Naive B cell (primary cell): ENCODE data around the gene SNRK. TPM values are rescaled to one million over a fixed set of nuclear protein-coding genes. Genes with fewer than 3 reads are reported as not detected.
A peak's percentile ranks its signal among the peaks of the same experiment; 100 is the strongest.

Experiments used
- ATAC-seq, 2 donors: fragments of 150-1000 bp; cut with Tn5 transposase; 2 replicates each; pipeline ENCODE4 v1.10.0; 2021; ENCODE audit warnings: low read depth in 2 of 2, mild to moderate bottlenecking in 2 of 2, moderate library complexity in 2 of 2
- DNase-seq: peaks from one replicate; pipeline ENCODE4 v3.0.0; 2022
- H3K27ac Mint-ChIP-seq, 6 donors: one replicate each; pipeline ENCODE4 v1.8.0; 2020 to 2022; ENCODE audit warnings: mild to moderate bottlenecking in 6 of 6, mixed read lengths in 6 of 6, moderate library complexity in 5 of 6, inconsistent platforms in 2 of 6
- H3K27me3 Mint-ChIP-seq, 3 donors: one replicate each; pipeline ENCODE4 v1.8.0; 2021 to 2022; ENCODE audit warnings: mixed read lengths in 3 of 3, mild to moderate bottlenecking in 1 of 3
- H3K36me3 Mint-ChIP-seq, 2 donors: one replicate each; pipeline ENCODE4 v1.8.0; 2020 to 2022; ENCODE audit warnings: mixed read lengths in 2 of 2, inconsistent platforms in 1 of 2, mild to moderate bottlenecking in 1 of 2
- H3K4me1 Mint-ChIP-seq, 3 donors: one replicate each; pipeline ENCODE4 v1.8.0; 2020 to 2022; ENCODE audit warnings: mixed read lengths in 3 of 3, inconsistent platforms in 1 of 3, mild to moderate bottlenecking in 1 of 3, moderate library complexity in 1 of 3
- H3K4me3 Mint-ChIP-seq, 8 donors: one replicate each; pipeline ENCODE4 v1.8.0; 2020 to 2022; ENCODE audit warnings: mild to moderate bottlenecking in 8 of 8, mixed read lengths in 8 of 8, moderate library complexity in 8 of 8, inconsistent platforms in 2 of 8
- H3K9me3 Mint-ChIP-seq, 7 donors: one replicate each; pipeline ENCODE4 v1.8.0; 2020 to 2022; ENCODE audit warnings: mixed read lengths in 7 of 7, mild to moderate bottlenecking in 5 of 7, inconsistent platforms in 2 of 7, moderate library complexity in 1 of 7
- polyA plus RNA-seq, 6 donors: library from polyadenylated mRNA; unstranded; fragments of 300-500 nt; fragmentation: Illumina TruSeq; gene quantifications; one replicate each; pipeline ENCODE4 v1.2.3, GENCODE V29; 2021; ENCODE audit warnings: low read depth in 6 of 6

Gene SNRK
- polyA plus RNA-seq, 6 donors from 2014 or later: 14.3 to 52.3 (median 38.0) TPM

DNA sequence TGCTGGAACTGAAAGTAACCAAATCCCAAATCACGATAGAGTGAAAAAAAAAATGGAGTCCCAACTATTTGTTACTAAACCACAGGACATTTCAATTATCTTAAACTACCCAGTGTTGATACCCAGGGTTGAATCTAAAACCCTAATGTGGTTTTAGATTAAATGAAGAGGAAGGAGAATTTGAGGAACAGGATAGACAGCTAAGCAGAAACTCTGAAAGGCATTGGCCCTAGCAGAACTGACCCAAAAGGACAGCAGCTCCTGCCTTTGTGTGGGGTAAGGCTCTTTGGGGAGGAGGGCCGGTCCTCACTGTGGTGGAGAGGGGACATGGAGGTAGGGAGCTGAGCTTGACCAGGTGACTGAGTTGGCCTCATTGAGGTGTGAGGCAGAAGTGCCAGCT lies 30.7 kb upstream of the SNRK start:
- peaks cover 38 to 43% (median 43%) of the 10 kb centered on the region in 3 donors for H3K4me1 Mint-ChIP-seq
- H3K4me3 Mint-ChIP-seq: peak overlapping the region in 1 of 8 donors; percentile 55
- DNase-seq (no peak), ATAC-seq (no peak)
- peak overlapping the region in 3 of 6 donors; percentile 5 to 57 (median 50) for H3K27ac Mint-ChIP-seq
- H3K27me3 Mint-ChIP-seq: peaks cover 0 to 7% (median 0%) of the 10 kb centered on the region in 3 donors
- H3K36me3 Mint-ChIP-seq: no peaks in the 10 kb centered on the region
- no peaks in the 10 kb centered on the region for H3K9me3 Mint-ChIP-seq

DNA sequence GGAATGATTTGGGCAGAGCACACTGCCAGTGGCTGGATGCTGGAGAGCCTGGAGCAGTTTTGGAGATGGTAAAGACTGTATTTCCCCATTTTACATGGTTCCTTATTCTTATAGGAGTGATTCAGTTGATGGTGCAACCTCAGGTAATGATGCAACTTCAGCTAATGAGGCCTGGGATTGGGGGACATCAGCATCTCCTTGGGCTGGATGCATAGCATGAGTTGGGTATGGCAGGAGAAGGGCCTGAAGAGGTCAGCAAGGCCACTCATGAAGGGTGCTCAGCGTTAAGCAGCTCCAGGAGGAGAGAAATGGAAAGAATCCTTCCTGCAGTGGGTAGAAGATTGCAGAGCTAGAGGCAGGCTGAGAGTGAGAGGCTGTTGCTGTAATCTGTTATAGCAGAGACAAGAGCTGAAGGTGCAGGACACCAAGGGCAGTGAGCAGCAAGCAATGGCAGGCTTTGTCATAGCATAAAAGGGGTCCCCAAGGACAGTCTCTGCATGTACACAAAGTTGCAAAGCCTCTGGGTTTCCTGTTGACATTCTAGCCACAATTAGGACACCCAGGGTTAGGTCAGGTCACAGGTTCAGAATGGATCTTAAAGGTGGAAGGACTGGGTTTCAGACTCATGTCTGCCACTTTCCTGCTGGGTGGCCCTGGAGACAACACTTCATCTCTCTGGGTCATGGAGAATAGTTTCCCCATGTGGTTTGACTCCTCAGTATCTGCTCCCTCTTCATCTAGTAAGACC lies 29.5 kb upstream of the SNRK start:
- no peaks in the 10 kb centered on the region for H3K36me3 Mint-ChIP-seq
- peak overlapping the region in 4 of 8 donors; percentile 27 to 68 (median 53) for H3K4me3 Mint-ChIP-seq
- ATAC-seq (no peak), DNase-seq (no peak)
- H3K27me3 Mint-ChIP-seq: peaks cover 0 to 2% (median 0%) of the 10 kb centered on the region in 3 donors
- peak overlapping the region in 1 of 6 donors; percentile 75 for H3K27ac Mint-ChIP-seq
- H3K4me1 Mint-ChIP-seq: peaks cover 38 to 43% (median 43%) of the 10 kb centered on the region in 3 donors
- H3K9me3 Mint-ChIP-seq: no peaks in the 10 kb centered on the region

DNA sequence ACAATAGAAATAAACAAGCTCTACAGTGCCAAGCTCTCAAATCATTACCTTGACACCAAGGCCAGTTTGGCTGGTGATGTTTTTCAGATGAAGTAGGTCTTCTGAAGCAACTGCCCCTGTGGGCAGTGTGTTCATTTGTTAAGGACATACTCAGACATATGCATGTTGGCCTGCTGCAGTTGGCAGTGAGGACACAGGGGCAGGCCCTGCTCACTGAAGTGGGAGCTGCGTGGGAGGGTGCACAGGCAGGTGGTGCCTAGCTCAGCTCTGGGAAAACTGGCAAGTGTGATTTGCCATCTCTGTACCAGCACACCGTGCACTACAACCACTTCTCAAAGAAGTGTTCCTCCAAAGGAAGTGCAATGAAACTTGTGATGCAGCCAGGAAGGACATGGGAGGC lies 28.5 kb upstream of the SNRK start:
- Mint-ChIP-seq H3K36me3 (no peaks in the 10 kb centered on the region), H3K9me3 (no peaks in the 10 kb centered on the region), H3K4me1 (peaks cover 38 to 43% (median 43%) of the 10 kb centered on the region in 3 donors), H3K27ac (peak overlapping the region in 3 of 6 donors; percentile 22 to 80 (median 28)), H3K4me3 (peak overlapping the region in 5 of 8 donors; percentile 63 to 80 (median 74)), H3K27me3 (no peaks in the 10 kb centered on the region)
- DNase-seq (no peak), ATAC-seq (peak in 1 of 2 donors; percentile 23)

DNA sequence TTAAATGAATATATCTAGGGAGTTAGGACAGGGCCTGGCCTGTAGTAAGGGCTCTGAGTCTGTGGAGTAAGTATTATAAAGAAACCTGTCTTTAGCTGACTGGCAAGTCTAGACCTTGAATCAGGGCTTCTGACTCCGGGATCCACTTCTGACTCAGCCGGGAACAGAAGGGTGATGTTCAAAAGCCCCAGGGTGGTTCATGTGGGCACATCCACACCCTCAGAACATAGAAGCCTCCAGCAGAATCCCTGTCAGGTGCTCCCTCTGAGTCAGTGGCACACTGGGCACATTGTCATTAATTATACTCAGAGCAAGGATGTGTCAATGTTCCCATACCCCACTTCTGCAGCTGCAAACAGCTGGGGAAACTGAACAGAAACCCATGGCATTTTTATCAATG lies 26.7 kb upstream of the SNRK start:
- no peaks in the 10 kb centered on the region for H3K27me3 Mint-ChIP-seq
- DNase-seq (no peak), ATAC-seq (no peak)
- H3K4me3 Mint-ChIP-seq: no peak overlapping the region
- peaks cover 38 to 43% (median 43%) of the 10 kb centered on the region in 3 donors for H3K4me1 Mint-ChIP-seq
- H3K9me3 Mint-ChIP-seq: no peaks in the 10 kb centered on the region
- peak overlapping the region in 2 of 6 donors; percentile 29 to 47 for H3K27ac Mint-ChIP-seq
- H3K36me3 Mint-ChIP-seq: no peaks in the 10 kb centered on the region

DNA sequence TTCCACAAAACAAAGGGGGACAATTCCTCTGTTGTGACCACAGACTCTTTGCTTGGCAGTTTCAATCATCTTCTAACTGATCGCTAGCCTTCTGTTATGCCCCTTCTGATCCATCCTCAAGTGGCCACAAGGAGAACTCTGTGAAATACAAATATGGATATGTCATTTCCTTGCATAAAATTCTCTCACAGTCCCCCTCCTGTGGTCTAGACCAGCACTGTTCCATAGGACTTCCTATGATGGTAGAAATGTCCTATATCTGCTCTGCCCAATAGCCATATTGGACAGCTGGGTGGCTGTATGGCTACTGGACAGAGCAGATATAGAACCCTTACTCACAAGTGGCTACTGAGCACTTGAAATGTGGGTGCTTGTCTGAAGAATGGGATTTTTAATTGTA lies 25.9 kb upstream of the SNRK start:
- Mint-ChIP-seq H3K9me3 (no peaks in the 10 kb centered on the region), H3K36me3 (no peaks in the 10 kb centered on the region), H3K27me3 (no peaks in the 10 kb centered on the region), H3K4me1 (peaks cover 38 to 43% (median 40%) of the 10 kb centered on the region in 3 donors), H3K27ac (no peak overlapping the region), H3K4me3 (no peak overlapping the region)
- ATAC-seq (no peak), DNase-seq (no peak)

DNA sequence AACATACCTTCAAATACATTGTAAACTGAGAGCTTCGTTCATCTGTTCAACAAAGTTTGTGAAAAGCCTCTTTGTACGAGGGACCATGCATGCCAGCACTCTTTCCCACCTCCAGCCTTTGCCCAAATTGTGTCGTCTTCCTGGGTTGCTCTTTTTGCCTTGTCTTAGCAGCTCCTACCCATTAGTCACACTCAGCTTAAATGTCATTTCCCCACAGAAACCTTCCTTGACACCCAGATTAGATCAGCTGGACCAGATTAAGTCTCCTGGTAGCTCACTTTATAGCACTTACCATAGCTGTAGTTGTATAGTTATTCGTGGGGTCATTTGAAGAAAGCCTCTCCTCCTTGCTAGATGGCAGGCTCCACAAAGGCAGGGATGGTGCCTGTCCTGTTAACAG lies 24.1 kb upstream of the SNRK start:
- Mint-ChIP-seq H3K27me3 (no peaks in the 10 kb centered on the region), H3K36me3 (no peaks in the 10 kb centered on the region), H3K4me1 (peaks cover 21 to 25% (median 23%) of the 10 kb centered on the region in 3 donors), H3K9me3 (no peaks in the 10 kb centered on the region), H3K27ac (peak overlapping the region in 2 of 6 donors; percentile 76 to 93), H3K4me3 (no peak overlapping the region)
- ATAC-seq (no peak), DNase-seq (no peak)

DNA sequence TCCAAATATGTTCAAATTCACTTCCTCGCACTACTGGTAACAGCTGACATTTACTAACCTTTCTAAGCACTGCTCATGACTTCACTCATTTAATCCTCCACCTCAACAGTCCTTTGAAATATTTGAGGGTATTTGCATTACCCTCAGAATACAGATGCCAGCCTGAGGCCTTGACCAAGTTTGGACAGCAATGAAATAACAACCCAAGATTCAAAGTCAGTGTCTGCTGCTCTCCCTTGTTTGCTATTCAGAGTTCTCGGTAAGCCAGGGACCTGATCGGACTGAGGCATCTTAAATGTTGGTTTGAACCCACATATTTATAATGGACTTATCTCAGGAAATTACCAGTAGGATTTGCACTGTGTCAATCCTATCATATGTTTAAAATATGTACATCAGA lies 19.9 kb upstream of the SNRK start:
- H3K9me3 Mint-ChIP-seq: peaks cover 0 to 4% (median 0%) of the 10 kb centered on the region in 7 donors
- H3K27me3 Mint-ChIP-seq: peaks cover 0 to 4% (median 0%) of the 10 kb centered on the region in 3 donors
- no peaks in the 10 kb centered on the region for H3K36me3 Mint-ChIP-seq
- ATAC-seq (no peak), DNase-seq (no peak)
- no peak overlapping the region for H3K4me3 Mint-ChIP-seq
- H3K4me1 Mint-ChIP-seq: peaks cover 0 to 1% (median 0%) of the 10 kb centered on the region in 3 donors
- no peak overlapping the region for H3K27ac Mint-ChIP-seq

DNA sequence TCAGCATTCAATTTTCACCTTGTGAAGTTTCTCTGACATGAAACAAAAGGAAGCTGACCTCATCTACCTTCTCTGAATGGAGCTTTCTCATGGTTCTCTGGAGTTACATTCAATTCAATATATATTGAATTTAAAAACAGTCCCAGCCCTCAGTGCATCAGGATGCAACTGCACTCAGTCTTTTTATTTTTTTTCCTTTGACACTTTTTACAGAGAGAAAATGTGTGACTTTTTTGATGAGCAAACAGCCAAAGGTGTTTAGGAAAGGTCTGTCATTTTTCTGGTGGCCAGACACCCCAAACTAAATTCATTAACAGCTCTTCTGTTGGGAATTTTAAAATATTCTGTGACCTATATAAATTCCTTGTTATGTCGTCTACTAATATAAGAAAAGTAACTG lies 19.3 kb upstream of the SNRK start:
- ATAC-seq: no peak
- H3K4me1 Mint-ChIP-seq: peaks cover 0 to 1% (median 0%) of the 10 kb centered on the region in 3 donors
- no peak overlapping the region for H3K4me3 Mint-ChIP-seq
- no peaks in the 10 kb centered on the region for H3K36me3 Mint-ChIP-seq
- H3K27ac Mint-ChIP-seq: no peak overlapping the region
- no peak for DNase-seq
- peaks cover 0 to 4% (median 0%) of the 10 kb centered on the region in 3 donors for H3K27me3 Mint-ChIP-seq
- peaks cover 0 to 4% (median 0%) of the 10 kb centered on the region in 7 donors for H3K9me3 Mint-ChIP-seq

DNA sequence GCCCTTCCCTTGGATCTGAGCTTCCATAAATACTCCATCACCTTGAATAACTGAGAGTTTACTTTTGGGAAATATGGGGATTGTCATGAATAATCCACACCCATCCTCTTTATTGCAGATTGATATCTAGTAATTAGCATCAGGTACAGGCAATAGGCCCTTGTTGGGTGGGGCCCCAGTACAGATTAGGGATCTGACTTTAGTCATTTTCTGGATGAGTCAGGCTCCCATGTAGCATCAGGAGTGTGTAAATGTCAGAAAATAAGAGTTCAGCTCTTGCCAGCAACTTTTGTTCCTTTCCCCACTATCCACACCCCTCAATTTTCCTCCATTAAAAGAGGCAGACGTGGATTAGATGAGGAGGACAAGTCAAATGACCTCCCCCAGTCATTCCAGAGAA lies 17.7 kb upstream of the SNRK start:
- no peak overlapping the region for H3K4me3 Mint-ChIP-seq
- H3K36me3 Mint-ChIP-seq: no peaks in the 10 kb centered on the region
- H3K9me3 Mint-ChIP-seq: peaks cover 0 to 4% (median 0%) of the 10 kb centered on the region in 7 donors
- ATAC-seq: no peak
- H3K4me1 Mint-ChIP-seq: peaks cover 0 to 1% (median 0%) of the 10 kb centered on the region in 3 donors
- peaks cover 0 to 4% (median 0%) of the 10 kb centered on the region in 3 donors for H3K27me3 Mint-ChIP-seq
- DNase-seq: no peak
- no peak overlapping the region for H3K27ac Mint-ChIP-seq

DNA sequence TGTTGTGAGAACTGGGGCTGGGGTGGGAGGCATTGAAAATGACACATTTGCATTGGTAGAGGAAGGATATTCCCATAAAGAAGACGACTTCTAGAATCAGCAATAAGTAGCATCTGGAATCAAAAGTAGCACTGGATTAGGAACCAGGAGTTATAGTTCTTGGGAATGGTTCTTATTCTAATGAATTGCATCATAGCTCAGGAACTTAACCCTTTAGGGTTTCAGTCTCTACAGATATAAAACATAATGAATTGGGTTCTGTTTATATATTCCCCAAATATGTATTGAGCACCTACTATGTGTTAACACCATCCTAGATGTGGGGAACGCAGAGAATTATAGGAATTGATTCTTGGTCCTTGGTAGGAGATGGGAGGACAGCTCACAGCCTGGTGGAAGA lies 16.3 kb upstream of the SNRK start:
- peak overlapping the region in 1 of 6 donors; percentile 18 for H3K27ac Mint-ChIP-seq
- no peak for ATAC-seq
- no peak overlapping the region for H3K4me3 Mint-ChIP-seq
- H3K27me3 Mint-ChIP-seq: peaks cover 0 to 8% (median 0%) of the 10 kb centered on the region in 3 donors
- peaks cover 0 to 1% (median 0%) of the 10 kb centered on the region in 3 donors for H3K4me1 Mint-ChIP-seq
- H3K9me3 Mint-ChIP-seq: peaks cover 0 to 4% (median 0%) of the 10 kb centered on the region in 7 donors
- H3K36me3 Mint-ChIP-seq: no peaks in the 10 kb centered on the region
- DNase-seq: no peak

DNA sequence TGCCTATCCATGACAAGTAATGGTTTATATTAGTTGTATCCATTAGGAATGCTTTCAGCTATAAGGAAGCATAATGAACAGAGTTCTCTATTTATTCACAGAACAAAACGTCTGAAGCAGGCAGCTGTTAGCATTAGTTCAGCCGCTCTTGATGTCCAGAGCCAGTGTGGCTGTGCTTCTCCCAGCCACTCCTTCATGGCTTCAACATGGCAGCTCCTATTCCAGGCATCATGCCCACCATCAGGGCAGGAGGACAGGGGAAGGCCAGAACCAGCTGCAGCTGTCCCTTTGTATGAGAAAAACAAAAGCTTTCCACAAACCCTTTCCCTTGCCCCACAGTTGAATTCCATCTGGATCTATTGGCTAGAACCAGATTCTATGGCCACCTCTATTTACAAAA lies 12.9 kb upstream of the SNRK start:
- DNase-seq (no peak), ATAC-seq (no peak)
- Mint-ChIP-seq H3K4me3 (no peak overlapping the region), H3K27ac (no peak overlapping the region), H3K4me1 (peaks cover 0 to 4% (median 1%) of the 10 kb centered on the region in 3 donors), H3K27me3 (peaks cover 0 to 13% (median 5%) of the 10 kb centered on the region in 3 donors), H3K36me3 (peaks cover 0 to 4% of the 10 kb centered on the region in 2 donors), H3K9me3 (peaks cover 0 to 4% (median 0%) of the 10 kb centered on the region in 7 donors)

DNA sequence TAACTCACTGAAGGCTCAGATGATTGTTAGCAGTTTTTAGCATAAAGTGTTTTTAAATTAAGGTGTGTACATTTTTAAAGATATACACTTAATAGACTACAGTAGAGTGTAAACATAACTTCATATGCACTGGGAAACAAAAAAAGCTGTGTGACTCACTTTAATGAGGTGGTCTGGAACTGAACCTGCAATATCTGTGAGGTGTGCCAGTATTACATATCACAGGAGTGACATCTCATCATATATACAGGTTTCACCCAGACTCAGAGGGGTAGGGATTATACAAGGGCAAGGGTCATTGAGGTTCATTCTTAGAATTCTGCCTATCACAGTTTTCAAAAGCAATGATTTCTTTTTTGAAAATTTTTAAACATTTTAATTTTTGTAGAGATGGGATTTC lies 7.3 kb upstream of the SNRK start:
- no peak for ATAC-seq
- Mint-ChIP-seq H3K36me3 (peaks cover 0 to 4% of the 10 kb centered on the region in 2 donors), H3K27me3 (peaks cover 7 to 20% (median 9%) of the 10 kb centered on the region in 3 donors), H3K4me3 (no peak overlapping the region), H3K4me1 (peaks cover 0 to 9% (median 0%) of the 10 kb centered on the region in 3 donors), H3K27ac (no peak overlapping the region), H3K9me3 (no peaks in the 10 kb centered on the region)
- DNase-seq: no peak

DNA sequence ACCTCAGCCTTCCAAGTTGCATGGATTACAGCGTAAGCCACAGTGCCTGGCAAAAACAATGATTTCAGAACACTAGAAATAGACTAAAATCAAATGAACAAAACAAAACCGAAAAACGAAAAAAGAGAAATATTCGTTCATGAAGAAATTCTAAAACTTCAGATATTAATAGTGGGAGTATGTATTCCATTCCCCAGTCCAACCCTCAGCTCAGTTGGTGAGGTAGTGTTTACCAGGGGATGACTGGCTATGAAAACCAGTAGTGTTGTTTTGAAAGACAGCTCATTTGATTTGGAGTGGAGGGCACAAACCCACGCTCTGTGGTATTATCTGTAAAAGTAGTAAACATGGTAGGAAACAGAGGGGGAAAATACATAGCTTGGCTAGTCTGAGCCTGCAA lies 6.8 kb upstream of the SNRK start:
- Mint-ChIP-seq H3K4me3 (no peak overlapping the region), H3K36me3 (peaks cover 0 to 4% of the 10 kb centered on the region in 2 donors), H3K4me1 (peaks cover 0 to 9% (median 0%) of the 10 kb centered on the region in 3 donors), H3K27ac (peak overlapping the region in 1 of 6 donors; percentile 88), H3K27me3 (peaks cover 7 to 18% (median 9%) of the 10 kb centered on the region in 3 donors), H3K9me3 (no peaks in the 10 kb centered on the region)
- DNase-seq (no peak), ATAC-seq (no peak)

DNA sequence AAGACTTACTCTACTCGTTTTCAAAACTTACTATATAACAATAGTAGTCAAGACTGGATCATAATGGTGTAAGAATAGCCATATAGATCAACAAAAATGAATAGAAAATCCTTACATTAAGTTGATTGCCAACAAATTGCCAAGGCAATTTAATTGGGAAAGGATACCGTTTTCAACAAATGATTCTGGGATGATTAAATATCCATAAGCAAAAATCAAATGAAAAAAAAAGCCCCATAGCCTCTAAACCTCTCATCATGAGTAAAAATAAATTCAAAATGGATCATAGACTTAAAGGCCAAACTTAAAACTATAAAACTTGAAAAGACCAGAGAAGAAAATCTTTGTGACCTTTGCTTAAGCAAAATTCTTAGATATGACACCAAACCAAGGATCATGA lies 5.3 kb upstream of the SNRK start:
- Mint-ChIP-seq H3K4me3 (no peak overlapping the region), H3K36me3 (peaks cover 0 to 4% of the 10 kb centered on the region in 2 donors), H3K4me1 (peaks cover 3 to 14% (median 4%) of the 10 kb centered on the region in 3 donors), H3K27me3 (peaks cover 7 to 18% (median 9%) of the 10 kb centered on the region in 3 donors), H3K9me3 (no peaks in the 10 kb centered on the region), H3K27ac (no peak overlapping the region)
- no peak for ATAC-seq
- DNase-seq: no peak
